HepG2 (cell line): ENCODE measurements around the gene SLC36A3. TPM values are rescaled to one million over a fixed set of nuclear protein-coding genes. Genes with fewer than 3 reads are reported as not detected.
A peak's percentile ranks its signal among the peaks of the same experiment; 100 is the strongest.

Experiments used
- DR1 ChIP-seq: sonication (generic); formaldehyde crosslinking; IDR thresholded peaks from 2 replicates; pipeline ENCODE4 v1.8.0; 2021; ENCODE audit warnings: mild to moderate bottlenecking, missing genetic modification reagents, inconsistent platforms
- GTF2F1 ChIP-seq: fragments of 150-350 bp; IDR thresholded peaks from 2 replicates; pipeline ENCODE4 v1.6.1; 2014; ENCODE audit warnings: low read length
- IRX3 ChIP-seq: sonication (generic); formaldehyde crosslinking; IDR thresholded peaks from 2 replicates; pipeline ENCODE4 v1.8.1; 2023; ENCODE audit warnings: mild to moderate bottlenecking, low read depth, missing genetic modification reagents, borderline replicate concordance
- ISL2 ChIP-seq: sonication (generic); formaldehyde crosslinking; IDR thresholded peaks from 2 replicates; pipeline ENCODE4 v1.5.0; 2020; ENCODE audit warnings: missing genetic modification reagents
- KDM1A ChIP-seq: IDR thresholded peaks from 2 replicates; pipeline ENCODE4 v1.6.1; 2016; ENCODE audit warnings: missing compliant biosample characterization
- MAF1 ChIP-seq: sonication (generic); formaldehyde crosslinking; IDR thresholded peaks from 2 replicates; pipeline ENCODE4 v1.5.0; 2020; ENCODE audit warnings: missing genetic modification reagents, borderline replicate concordance
- MAFK ChIP-seq, 2 experiments: IDR thresholded peaks in 1 of 2; conservative IDR thresholded peaks in 1 of 2; 2 replicates each; pipeline ENCODE4 v1.6.1; 2011; ENCODE audit warnings: improper control_type of control experiment in 2 of 2, low read length in 2 of 2
- MBNL3 ChIP-seq: fragments of 250-450 bp; sonication (Bioruptor Pico); conservative IDR thresholded peaks from 2 replicates; pipeline ENCODE4 v1.8.0; 2022; ENCODE audit warnings: mild to moderate bottlenecking, inconsistent platforms
- NR3C1 ChIP-seq: sonication (generic); formaldehyde crosslinking; IDR thresholded peaks from 2 replicates; pipeline ENCODE4 v1.4.0; 2020; ENCODE audit warnings: missing genetic modification reagents
- RARA ChIP-seq: IDR thresholded peaks from 2 replicates; pipeline ENCODE4 v1.6.1; 2016; ENCODE audit warnings: missing genetic modification reagents, missing compliant biosample characterization
- SP2 ChIP-seq: sonication (generic); formaldehyde crosslinking; IDR thresholded peaks from 2 replicates; pipeline ENCODE4 v1.5.1; 2020; ENCODE audit warnings: mild to moderate bottlenecking, missing genetic modification reagents
- ZNF431 ChIP-seq: sonication (generic); formaldehyde crosslinking; IDR thresholded peaks from 2 replicates; pipeline ENCODE4 v1.9.0; 2022; ENCODE audit warnings: missing genetic modification reagents, low read depth, mild to moderate bottlenecking, borderline replicate concordance
- ZNF891 ChIP-seq: sonication (generic); formaldehyde crosslinking; IDR thresholded peaks from 2 replicates; pipeline ENCODE4 v1.5.0; 2020; ENCODE audit warnings: mild to moderate bottlenecking, missing genetic modification reagents
- polyA plus RNA-seq, 8 experiments: library from polyadenylated mRNA; depleted of rRNA in 3 of 8; stranded (reverse) in 7 of 8; unstranded in 1 of 8; fragments of >200 nt; fragmentation: Illumina TruSeq in 4 of 8; extraction: Trizol in 4 of 8; gene quantifications; 2 replicates each; pipeline versions ENCODE4 v1.2.1 to v1.2.3, GENCODE V29; 2011 to 2016; ENCODE audit warnings: low read depth in 4 of 8, missing spikeins in 1 of 8, mixed read lengths in 1 of 8; ENCODE audit not compliant: insufficient read depth in 1 of 8
- total RNA-seq, 5 experiments: library from RNA; depleted of rRNA; stranded (reverse); fragments of >200 nt; fragmentation: Illumina TruSeq; extraction: Trizol; gene quantifications; 2 replicates each; pipeline ENCODE4 v1.2.3, GENCODE V29; 2016; ENCODE audit warnings: low read depth in 1 of 5
- TF ChIP-seq, protein P1 (sequence below): conservative IDR thresholded peaks from 2 replicates; pipeline ENCODE4 v1.6.1; 2018; ENCODE audit warnings: missing genetic modification reagents
- TF ChIP-seq, protein P2 (sequence below): sonication (generic); formaldehyde crosslinking; IDR thresholded peaks from 2 replicates; pipeline ENCODE4 v1.4.0; 2020; ENCODE audit warnings: missing genetic modification reagents
- TF ChIP-seq, protein P3 (sequence below): sonication (generic); formaldehyde crosslinking; IDR thresholded peaks from 2 replicates; pipeline ENCODE4 v1.5.0; 2020; ENCODE audit warnings: missing genetic modification reagents
- TF ChIP-seq, protein P4 (sequence below): sonication (generic); formaldehyde crosslinking; IDR thresholded peaks from 2 replicates; pipeline ENCODE4 v1.4.0; 2020; ENCODE audit warnings: missing genetic modification reagents
- TF ChIP-seq, protein P5 (sequence below): sonication (generic); formaldehyde crosslinking; IDR thresholded peaks from 2 replicates; pipeline ENCODE4 v1.8.1; 2022; ENCODE audit warnings: mild to moderate bottlenecking, missing genetic modification reagents

The SLC36A3 gene
- total and polyA plus RNA-seq, 2 of the 13 experiments (the other 11 are each of a cell fraction or from before 2014, with no cell fraction given) = not detected

DNA sequence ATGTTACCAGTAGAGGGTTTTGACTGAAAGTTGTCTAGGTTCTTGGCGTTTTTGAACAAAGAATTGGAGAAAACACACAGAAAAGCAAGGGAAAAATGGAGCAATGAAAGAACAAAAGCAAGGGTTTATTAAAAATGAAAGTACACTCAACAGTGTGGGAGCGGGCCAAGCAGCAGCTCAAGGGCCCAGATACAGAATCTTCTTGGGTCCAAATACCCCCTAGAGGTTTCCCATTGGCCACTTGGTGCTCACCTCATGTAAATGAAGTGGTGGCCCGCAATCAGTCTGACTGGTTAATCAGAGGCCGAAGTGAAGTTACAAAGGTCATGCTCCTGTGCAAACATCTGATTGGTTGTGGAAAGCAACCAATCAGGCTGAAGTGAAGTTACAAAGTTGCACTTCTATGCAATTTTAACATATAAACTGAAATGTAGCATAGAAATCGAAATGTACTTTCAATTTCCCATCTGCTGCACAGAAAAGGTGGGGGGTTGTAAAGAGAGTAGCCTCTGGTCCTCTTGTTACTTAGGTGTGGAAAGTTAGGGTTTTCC, 52.5 kb downstream of the SLC36A3 start (continued):
- TF ChIP-seq, protein P1, sequence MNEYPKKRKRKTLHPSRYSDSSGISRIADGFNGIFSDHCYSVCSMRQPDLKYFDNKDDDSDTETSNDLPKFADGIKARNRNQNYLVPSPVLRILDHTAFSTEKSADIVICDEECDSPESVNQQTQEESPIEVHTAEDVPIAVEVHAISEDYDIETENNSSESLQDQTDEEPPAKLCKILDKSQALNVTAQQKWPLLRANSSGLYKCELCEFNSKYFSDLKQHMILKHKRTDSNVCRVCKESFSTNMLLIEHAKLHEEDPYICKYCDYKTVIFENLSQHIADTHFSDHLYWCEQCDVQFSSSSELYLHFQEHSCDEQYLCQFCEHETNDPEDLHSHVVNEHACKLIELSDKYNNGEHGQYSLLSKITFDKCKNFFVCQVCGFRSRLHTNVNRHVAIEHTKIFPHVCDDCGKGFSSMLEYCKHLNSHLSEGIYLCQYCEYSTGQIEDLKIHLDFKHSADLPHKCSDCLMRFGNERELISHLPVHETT (CRISPR knock-in tag) = no peak
- no peak for TF ChIP-seq KDM1A (CRISPR knock-in tag)
- TF ChIP-seq ISL2 (CRISPR knock-in tag) = no peak
- peak; percentile 80 for TF ChIP-seq DR1 (CRISPR knock-in tag)
- TF ChIP-seq, protein P2, sequence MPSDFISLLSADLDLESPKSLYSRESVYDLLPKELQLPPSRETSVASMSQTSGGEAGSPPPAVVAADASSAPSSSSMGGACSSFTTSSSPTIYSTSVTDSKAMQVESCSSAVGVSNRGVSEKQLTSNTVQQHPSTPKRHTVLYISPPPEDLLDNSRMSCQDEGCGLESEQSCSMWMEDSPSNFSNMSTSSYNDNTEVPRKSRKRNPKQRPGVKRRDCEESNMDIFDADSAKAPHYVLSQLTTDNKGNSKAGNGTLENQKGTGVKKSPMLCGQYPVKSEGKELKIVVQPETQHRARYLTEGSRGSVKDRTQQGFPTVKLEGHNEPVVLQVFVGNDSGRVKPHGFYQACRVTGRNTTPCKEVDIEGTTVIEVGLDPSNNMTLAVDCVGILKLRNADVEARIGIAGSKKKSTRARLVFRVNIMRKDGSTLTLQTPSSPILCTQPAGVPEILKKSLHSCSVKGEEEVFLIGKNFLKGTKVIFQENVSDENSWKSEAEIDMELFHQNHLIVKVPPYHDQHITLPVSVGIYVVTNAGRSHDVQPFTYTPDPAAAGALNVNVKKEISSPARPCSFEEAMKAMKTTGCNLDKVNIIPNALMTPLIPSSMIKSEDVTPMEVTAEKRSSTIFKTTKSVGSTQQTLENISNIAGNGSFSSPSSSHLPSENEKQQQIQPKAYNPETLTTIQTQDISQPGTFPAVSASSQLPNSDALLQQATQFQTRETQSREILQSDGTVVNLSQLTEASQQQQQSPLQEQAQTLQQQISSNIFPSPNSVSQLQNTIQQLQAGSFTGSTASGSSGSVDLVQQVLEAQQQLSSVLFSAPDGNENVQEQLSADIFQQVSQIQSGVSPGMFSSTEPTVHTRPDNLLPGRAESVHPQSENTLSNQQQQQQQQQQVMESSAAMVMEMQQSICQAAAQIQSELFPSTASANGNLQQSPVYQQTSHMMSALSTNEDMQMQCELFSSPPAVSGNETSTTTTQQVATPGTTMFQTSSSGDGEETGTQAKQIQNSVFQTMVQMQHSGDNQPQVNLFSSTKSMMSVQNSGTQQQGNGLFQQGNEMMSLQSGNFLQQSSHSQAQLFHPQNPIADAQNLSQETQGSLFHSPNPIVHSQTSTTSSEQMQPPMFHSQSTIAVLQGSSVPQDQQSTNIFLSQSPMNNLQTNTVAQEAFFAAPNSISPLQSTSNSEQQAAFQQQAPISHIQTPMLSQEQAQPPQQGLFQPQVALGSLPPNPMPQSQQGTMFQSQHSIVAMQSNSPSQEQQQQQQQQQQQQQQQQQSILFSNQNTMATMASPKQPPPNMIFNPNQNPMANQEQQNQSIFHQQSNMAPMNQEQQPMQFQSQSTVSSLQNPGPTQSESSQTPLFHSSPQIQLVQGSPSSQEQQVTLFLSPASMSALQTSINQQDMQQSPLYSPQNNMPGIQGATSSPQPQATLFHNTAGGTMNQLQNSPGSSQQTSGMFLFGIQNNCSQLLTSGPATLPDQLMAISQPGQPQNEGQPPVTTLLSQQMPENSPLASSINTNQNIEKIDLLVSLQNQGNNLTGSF = no peak
- no peak for TF ChIP-seq MBNL3 (CRISPR knock-in tag)
- TF ChIP-seq NR3C1 (CRISPR knock-in tag) = no peak
- TF ChIP-seq IRX3 (CRISPR knock-in tag) = 0 out of 2 replicates have a peak, but pooled peaks have one; percentile 42
- no peak for TF ChIP-seq GTF2F1
- no peak for TF ChIP-seq SP2 (CRISPR knock-in tag)
- no peak for TF ChIP-seq ZNF891
- no peak; a peak in 1 of 4 replicates for TF ChIP-seq MAFK (conservative IDR thresholded peaks at IDR 0.05 in 1 of 2, IDR thresholded peaks at IDR 0.05 in 1 of 2; ENCODE audit: low read length in 2 of 2)
- TF ChIP-seq, protein P3, sequence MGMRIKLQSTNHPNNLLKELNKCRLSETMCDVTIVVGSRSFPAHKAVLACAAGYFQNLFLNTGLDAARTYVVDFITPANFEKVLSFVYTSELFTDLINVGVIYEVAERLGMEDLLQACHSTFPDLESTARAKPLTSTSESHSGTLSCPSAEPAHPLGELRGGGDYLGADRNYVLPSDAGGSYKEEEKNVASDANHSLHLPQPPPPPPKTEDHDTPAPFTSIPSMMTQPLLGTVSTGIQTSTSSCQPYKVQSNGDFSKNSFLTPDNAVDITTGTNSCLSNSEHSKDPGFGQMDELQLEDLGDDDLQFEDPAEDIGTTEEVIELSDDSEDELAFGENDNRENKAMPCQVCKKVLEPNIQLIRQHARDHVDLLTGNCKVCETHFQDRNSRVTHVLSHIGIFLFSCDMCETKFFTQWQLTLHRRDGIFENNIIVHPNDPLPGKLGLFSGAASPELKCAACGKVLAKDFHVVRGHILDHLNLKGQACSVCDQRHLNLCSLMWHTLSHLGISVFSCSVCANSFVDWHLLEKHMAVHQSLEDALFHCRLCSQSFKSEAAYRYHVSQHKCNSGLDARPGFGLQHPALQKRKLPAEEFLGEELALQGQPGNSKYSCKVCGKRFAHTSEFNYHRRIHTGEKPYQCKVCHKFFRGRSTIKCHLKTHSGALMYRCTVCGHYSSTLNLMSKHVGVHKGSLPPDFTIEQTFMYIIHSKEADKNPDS (CRISPR knock-in tag) = no peak
- TF ChIP-seq ZNF431 (CRISPR knock-in tag) = no peak
- TF ChIP-seq RARA (CRISPR knock-in tag) = no peak
- TF ChIP-seq, protein P4, sequence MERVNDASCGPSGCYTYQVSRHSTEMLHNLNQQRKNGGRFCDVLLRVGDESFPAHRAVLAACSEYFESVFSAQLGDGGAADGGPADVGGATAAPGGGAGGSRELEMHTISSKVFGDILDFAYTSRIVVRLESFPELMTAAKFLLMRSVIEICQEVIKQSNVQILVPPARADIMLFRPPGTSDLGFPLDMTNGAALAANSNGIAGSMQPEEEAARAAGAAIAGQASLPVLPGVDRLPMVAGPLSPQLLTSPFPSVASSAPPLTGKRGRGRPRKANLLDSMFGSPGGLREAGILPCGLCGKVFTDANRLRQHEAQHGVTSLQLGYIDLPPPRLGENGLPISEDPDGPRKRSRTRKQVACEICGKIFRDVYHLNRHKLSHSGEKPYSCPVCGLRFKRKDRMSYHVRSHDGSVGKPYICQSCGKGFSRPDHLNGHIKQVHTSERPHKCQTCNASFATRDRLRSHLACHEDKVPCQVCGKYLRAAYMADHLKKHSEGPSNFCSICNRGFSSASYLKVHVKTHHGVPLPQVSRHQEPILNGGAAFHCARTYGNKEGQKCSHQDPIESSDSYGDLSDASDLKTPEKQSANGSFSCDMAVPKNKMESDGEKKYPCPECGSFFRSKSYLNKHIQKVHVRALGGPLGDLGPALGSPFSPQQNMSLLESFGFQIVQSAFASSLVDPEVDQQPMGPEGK = no peak
- TF ChIP-seq MAF1 = no peak
- TF ChIP-seq, protein P5, sequence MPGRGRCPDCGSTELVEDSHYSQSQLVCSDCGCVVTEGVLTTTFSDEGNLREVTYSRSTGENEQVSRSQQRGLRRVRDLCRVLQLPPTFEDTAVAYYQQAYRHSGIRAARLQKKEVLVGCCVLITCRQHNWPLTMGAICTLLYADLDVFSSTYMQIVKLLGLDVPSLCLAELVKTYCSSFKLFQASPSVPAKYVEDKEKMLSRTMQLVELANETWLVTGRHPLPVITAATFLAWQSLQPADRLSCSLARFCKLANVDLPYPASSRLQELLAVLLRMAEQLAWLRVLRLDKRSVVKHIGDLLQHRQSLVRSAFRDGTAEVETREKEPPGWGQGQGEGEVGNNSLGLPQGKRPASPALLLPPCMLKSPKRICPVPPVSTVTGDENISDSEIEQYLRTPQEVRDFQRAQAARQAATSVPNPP (CRISPR knock-in tag) = no peak
